Endothelial cell of hepatic sinusoid (primary cell): ENCODE data around the gene ADARB2.

Source experiments
- in situ Hi-C: cut with HindIII; loops from 2 replicates; pipeline ENCODE4 v1.10.0; 2017; ENCODE audit warnings: low sequenced_read_pairs

The ADARB2 gene

GRCh38 chr10:1736144-1736971 is 967 bp downstream of the ADARB2 start:
- in situ Hi-C loops, result no loop called here

DNA sequence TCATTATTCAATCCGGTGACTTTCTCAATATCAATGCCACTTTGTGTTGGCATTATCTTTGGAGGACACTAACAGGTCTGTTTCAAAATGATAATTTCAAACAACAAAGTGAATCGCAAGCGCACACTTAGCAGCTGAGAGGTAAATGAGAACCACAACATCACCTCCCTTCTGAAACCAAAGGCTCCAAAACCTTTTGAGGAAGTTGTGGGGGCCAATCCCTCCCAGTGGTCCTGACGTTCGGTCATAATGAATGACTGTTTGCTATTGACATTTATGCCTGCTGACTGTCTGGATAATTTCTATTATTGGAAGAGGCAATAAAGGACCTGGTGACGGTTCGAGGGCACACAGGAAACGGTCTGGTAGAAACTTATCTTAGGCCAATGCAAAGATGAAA is 1.8 kb downstream of the ADARB2 start:
- in situ Hi-C loops, result no loop called here

GRCh38 chr10:1734288-1734687 is 3.0 kb downstream of the ADARB2 start:
- in situ Hi-C loops, result no loop called here

DNA sequence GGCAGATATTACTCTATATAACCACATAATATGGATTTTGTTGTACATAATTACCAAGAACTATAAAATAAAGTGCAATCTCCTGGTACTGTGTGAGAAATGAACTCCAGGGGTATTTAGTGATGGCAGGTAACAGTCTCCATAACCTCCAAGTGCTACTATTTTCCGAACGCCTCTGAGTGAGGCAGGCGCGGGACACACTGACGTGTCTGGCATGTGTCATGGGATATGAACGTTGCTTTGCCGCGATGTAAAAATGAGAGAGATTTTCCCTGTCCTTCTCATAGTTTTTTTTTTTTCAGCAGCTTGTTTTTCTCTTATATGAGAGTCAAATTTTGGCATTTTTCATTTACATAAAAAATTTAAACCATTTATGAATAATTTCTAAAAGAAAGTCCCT is 3.6 kb downstream of the ADARB2 start:
- in situ Hi-C loops, result no loop called here

DNA sequence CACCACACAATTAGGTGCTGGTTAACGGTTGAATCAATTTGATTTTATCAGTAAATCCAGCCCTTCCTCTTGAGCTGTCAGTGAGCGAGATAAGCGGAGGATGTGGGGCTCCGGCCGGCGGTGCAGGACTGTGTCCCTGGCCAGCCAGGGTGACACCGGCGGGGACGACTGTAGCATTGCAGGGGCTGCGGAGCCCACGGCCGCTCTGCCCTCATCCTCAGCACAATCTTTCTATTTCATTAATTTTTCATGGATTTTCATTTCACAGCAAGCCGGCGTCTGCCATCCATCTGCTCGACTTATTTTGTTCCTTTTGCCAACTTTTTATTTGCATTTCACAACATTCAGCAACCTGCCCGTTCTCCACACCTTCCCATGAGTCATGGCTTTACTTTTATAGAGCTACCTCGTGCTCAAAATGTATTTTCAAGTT is 4.7 kb downstream of the ADARB2 start:
- in situ Hi-C loops, result no loop called here

- in situ Hi-C loops, result no loop called here
These were observed 5.7 kb downstream of the ADARB2 start for GRCh38 chr10:1731592-1731991.

DNA sequence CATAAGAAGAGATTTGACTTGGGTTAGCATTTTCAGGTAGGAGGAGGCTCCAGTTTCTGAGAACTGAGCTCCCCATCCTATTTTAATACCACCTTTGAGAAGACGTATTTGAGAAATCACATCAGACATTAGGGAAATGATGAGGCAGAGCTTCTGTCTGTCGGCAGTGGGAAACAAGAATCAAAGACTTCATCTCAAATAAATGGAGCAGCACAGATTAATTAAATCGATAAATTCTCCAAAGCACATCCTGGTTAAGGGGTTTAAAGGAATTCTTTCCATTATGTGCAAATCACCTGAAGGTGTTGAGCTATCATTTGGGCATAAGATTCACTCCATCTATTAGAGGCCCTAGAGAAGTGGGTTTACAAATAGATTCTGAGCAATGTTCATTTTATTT is 7.6 kb downstream of the ADARB2 start:
- in situ Hi-C loops, result no loop called here

DNA sequence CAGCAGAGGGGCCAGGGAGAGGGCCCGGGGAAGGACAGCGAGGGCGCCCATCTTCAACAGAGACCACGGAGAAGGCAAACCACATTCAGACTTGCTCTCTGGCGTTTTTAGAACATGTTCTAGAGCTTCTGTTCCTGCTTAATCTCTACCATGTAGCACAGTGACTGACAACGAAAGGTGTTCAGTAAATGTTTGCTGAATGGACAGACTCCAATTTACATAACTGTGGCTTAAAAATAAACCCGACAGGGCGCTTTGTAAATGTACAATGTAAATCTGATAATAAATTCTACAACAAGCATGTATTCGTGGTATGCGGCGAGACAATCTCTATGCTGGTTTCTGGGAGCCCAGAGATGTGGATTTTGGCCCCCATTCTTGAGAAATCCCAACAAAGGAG is 10.5 kb downstream of the ADARB2 start:
- in situ Hi-C loops, result no loop called here

DNA sequence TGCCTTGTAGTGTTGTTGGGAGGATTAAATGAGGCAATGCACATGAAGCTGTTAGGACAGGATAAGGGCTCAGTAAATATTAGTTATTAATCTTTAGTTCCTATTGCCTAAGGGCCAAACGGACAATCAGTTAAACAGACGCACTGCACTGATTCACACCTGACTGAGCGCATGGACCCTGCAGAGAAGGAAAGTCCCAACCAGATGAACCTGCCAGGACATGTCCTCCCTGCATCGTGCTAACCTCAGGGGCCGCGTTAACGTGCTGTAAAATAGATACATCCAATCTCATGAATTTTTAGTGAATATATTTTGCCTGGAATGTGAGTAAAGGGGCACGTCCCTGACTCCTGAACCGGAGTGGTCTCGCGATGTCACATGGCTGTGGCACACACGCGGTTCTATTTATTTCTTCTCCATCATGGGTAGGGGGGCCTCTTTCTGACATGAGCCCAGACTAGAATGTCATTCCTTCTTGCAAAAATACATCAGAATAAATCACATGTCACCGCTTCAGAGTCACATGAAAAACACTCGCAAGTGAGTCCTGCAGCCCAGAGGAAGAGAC is 12.3 kb downstream of the ADARB2 start:
- in situ Hi-C loops, result no loop called here

- in situ Hi-C loops, result no loop called here
These were observed 20.5 kb downstream of the ADARB2 start for GRCh38 chr10:1716839-1717238.

- in situ Hi-C loops, result no loop called here
These were observed 21.5 kb downstream of the ADARB2 start for GRCh38 chr10:1715821-1716220.

- in situ Hi-C loops, result no loop called here
These were observed 24.2 kb downstream of the ADARB2 start for GRCh38 chr10:1712944-1713671.

- in situ Hi-C loops, result no loop called here
These were observed 25.0 kb downstream of the ADARB2 start for GRCh38 chr10:1712314-1712713.

- in situ Hi-C loops, result no loop called here
These were observed 28.2 kb downstream of the ADARB2 start for GRCh38 chr10:1709161-1709560.

GRCh38 chr10:1708746-1709145 is 28.6 kb downstream of the ADARB2 start:
- in situ Hi-C loops, result no loop called here

- in situ Hi-C loops, result no loop called here
These were observed 30.6 kb downstream of the ADARB2 start for GRCh38 chr10:1706711-1707110.

DNA sequence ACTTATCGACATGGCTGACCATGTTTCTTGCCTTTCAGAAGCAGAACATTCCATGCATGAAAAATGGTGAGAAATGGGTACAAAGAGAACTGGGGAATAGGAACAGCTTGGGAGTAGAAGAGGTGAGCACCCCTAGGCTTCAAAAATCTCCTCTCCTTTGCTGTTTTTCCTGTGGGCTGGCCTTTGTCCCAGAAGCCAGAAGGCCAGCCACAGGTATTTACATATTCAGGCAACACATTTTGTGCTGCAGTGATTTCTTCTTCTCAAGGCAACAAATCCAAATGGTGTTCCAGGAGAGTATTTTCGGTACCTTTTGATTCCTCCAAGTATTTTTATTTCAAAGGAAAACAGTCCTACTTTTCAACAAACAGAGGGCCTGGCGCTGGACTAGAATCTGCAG is 31.1 kb downstream of the ADARB2 start:
- in situ Hi-C loops, result no loop called here

- in situ Hi-C loops, result no loop called here
These were observed 39.1 kb downstream of the ADARB2 start for GRCh38 chr10:1698185-1698584.

GRCh38 chr10:1696106-1696505 is 41.2 kb downstream of the ADARB2 start:
- in situ Hi-C loops, result no loop called here

- in situ Hi-C loops, result no loop called here
These were observed 47.2 kb downstream of the ADARB2 start for GRCh38 chr10:1690086-1690485.

- in situ Hi-C loops, result no loop called here
These were observed 48.8 kb downstream of the ADARB2 start for GRCh38 chr10:1688531-1688930.

GRCh38 chr10:1687623-1688150 is 49.6 kb downstream of the ADARB2 start:
- in situ Hi-C loops, result no loop called here
